HCT116 (cell line): ENCODE results near the gene C22orf39. TPM values are rescaled to one million over a fixed set of nuclear protein-coding genes. Genes with fewer than 3 reads are reported as not detected.

Experiments
- ATAC-seq: fragments of 200-7000 bp; cut with Tn5 transposase; 2 replicates; pipeline ENCODE4 v1.9.1; 2020; ENCODE audit warnings: mild to moderate bottlenecking, moderate library complexity
- BruUV-seq: library from RNA; stranded (reverse); fragments of 400-500 nt; replicated peaks from 2 replicates; lab custom pipeline; 2021; lab: Mats Ljungman, UMichigan
- CTCF ChIA-PET: fragments of 300-600 bp; sonication (Branson Sonifier 250); formaldehyde crosslinking; loops from one replicate; lab custom pipeline; 2021; ENCODE audit warnings: antibody characterized with exemption; lab: Charles Lee
- POLR2A ChIA-PET: fragments of 300-600, 350-600 bp; sonication (Branson Sonifier 250); formaldehyde crosslinking; loops from one replicate; lab custom pipeline; 2021; ENCODE audit warnings: antibody characterized with exemption; lab: Charles Lee
- RAD21 ChIA-PET, 2 experiments: fragments of 300-600 bp; sonication (Branson Sonifier 250); formaldehyde crosslinking; loops; one replicate each; lab custom pipeline; 2023; ENCODE audit warnings: low total read pairs in 2 of 2; ENCODE audit not compliant: uncharacterized antibody in 2 of 2, unreplicated experiment in 2 of 2, low non-redundant PET in 1 of 2; lab: Charles Lee
- DNase-seq: peaks from one replicate; pipeline ENCODE4 v3.0.0-alpha.2; 2010; ENCODE audit warnings: low read depth, low spot score
- H2AFZ ChIP-seq: fragments of 200-600 bp; shearing (Covaris generic), sonication (generic); 2 replicates; pipeline ENCODE4 v1.6.1; 2017; ENCODE audit warnings: low read depth, mixed run types, mixed read lengths, antibody characterized with exemption, low read length; ENCODE audit not compliant: poor library complexity, severe bottlenecking
- H3K27ac ChIP-seq: 2 replicates; pipeline ENCODE4 v1.5.1; 2012; ENCODE audit warnings: low read depth, low read length
- H3K27me3 ChIP-seq: fragments of 200-600 bp; sonication (generic); 2 replicates; pipeline ENCODE4 v1.6.1; 2016; ENCODE audit warnings: mixed run types, low read length, mixed read lengths; ENCODE audit not compliant: insufficient read depth
- H3K36me3 ChIP-seq, 2 experiments: fragments of 200-500 bp in 1 of 2; fragments of 200-600 bp in 1 of 2; sonication (Bioruptor generic) in 1 of 2; sonication (generic) in 1 of 2; 2 replicates each; pipeline versions ENCODE4 v1.5.1 to v1.6.1; 2014 to 2016; ENCODE audit warnings: low read length in 2 of 2, inconsistent platforms in 1 of 2, mixed read lengths in 1 of 2, mixed run types in 1 of 2; ENCODE audit not compliant: insufficient read depth in 2 of 2, control insufficient read depth in 1 of 2
- H3K4me1 ChIP-seq, 2 experiments: fragments of 200-600 bp in 1 of 2; sonication (generic) in 1 of 2; 2 replicates each; pipeline versions ENCODE4 v1.5.1 to v1.6.1; 2012 to 2017; ENCODE audit warnings: low read length in 2 of 2, inconsistent platforms in 1 of 2, mild to moderate bottlenecking in 1 of 2, mixed read lengths in 1 of 2, mixed run types in 1 of 2, moderate library complexity in 1 of 2; ENCODE audit not compliant: insufficient read depth in 2 of 2, control insufficient read depth in 1 of 2
- H3K4me2 ChIP-seq: fragments of 200-600 bp; sonication (generic); 2 replicates; pipeline ENCODE4 v1.6.1; 2017; ENCODE audit warnings: mixed run types, low read length, mixed read lengths
- H3K4me3 ChIP-seq, 2 experiments: fragments of 200-600 bp in 1 of 2; sonication (generic) in 1 of 2; replicated peaks in 1 of 2; 2 replicates each; pipeline ENCODE4 v1.5.1; 2011 to 2016; ENCODE audit warnings: low read length in 2 of 2, control low read depth in 1 of 2, low read depth in 1 of 2, mild to moderate bottlenecking in 1 of 2, mixed read lengths in 1 of 2, mixed run types in 1 of 2
- H3K79me2 ChIP-seq: fragments of 200-600 bp; sonication (generic); 2 replicates; pipeline ENCODE4 v1.6.1; 2017; ENCODE audit warnings: mild to moderate bottlenecking, mixed run types, low read length, moderate library complexity, mixed read lengths; ENCODE audit not compliant: insufficient read depth
- H3K9ac ChIP-seq: fragments of 200-600 bp; sonication (generic); 2 replicates; pipeline ENCODE4 v1.6.1; 2016; ENCODE audit warnings: low read length, mixed read lengths
- H3K9me2 ChIP-seq: fragments of 200-600 bp; sonication (generic), shearing (Covaris generic); 2 replicates; pipeline ENCODE4 v1.6.1; 2017; ENCODE audit warnings: mixed run types, mild to moderate bottlenecking, moderate library complexity; ENCODE audit not compliant: insufficient read depth
- H3K9me3 ChIP-seq, 2 experiments: fragments of 200-500 bp in 1 of 2; fragments of 200-600 bp in 1 of 2; sonication (Bioruptor generic) in 1 of 2; sonication (generic) in 1 of 2; 2 replicates each; pipeline ENCODE4 v1.6.1; 2014 to 2017; ENCODE audit warnings: low read length in 2 of 2, mixed read lengths in 2 of 2, inconsistent platforms in 1 of 2, low read depth in 1 of 2, mild to moderate bottlenecking in 1 of 2, mixed run types in 1 of 2, moderate library complexity in 1 of 2; ENCODE audit not compliant: control insufficient read depth in 1 of 2, insufficient read depth in 1 of 2
- H4K20me1 ChIP-seq: fragments of 200-600 bp; sonication (generic), shearing (Covaris generic); 2 replicates; pipeline ENCODE4 v1.6.1; 2017; ENCODE audit warnings: mixed run types, mild to moderate bottlenecking, moderate library complexity; ENCODE audit not compliant: insufficient read depth
- ATF3 ChIP-seq: IDR thresholded peaks from 2 replicates; pipeline ENCODE4 v1.6.1; 2012
- CEBPB ChIP-seq: IDR thresholded peaks from 2 replicates; pipeline ENCODE4 v1.6.1; 2012; ENCODE audit warnings: low read depth
- ELF1 ChIP-seq: IDR thresholded peaks from 2 replicates; pipeline ENCODE4 v1.6.1; 2012; ENCODE audit warnings: low read depth, borderline replicate concordance
- EZH2phosphoT487 ChIP-seq: fragments of 200-600 bp; IDR thresholded peaks from 2 replicates; pipeline ENCODE4 v1.6.1; 2018; ENCODE audit warnings: antibody characterized with exemption, borderline replicate concordance
- POLR2A ChIP-seq: IDR thresholded peaks from 2 replicates; pipeline ENCODE4 v1.7.0; 2011; ENCODE audit warnings: borderline replicate concordance; ENCODE audit not compliant: insufficient read depth, insufficient read length; ENCODE audit errors: extremely low read depth
- POLR2AphosphoS5 ChIP-seq: IDR thresholded peaks from 2 replicates; pipeline ENCODE4 v1.6.1; 2011; ENCODE audit warnings: mild to moderate bottlenecking, low read depth, low read length, moderate library complexity
- REST ChIP-seq: IDR thresholded peaks from 2 replicates; pipeline ENCODE4 v1.6.1; 2012; ENCODE audit warnings: low read depth
- SP1 ChIP-seq: IDR thresholded peaks from 2 replicates; pipeline ENCODE4 v1.6.1; 2012; ENCODE audit warnings: low read depth
- SRF ChIP-seq: IDR thresholded peaks from 2 replicates; pipeline ENCODE4 v1.6.1; 2012; ENCODE audit warnings: low read depth
- ZBTB33 ChIP-seq: IDR thresholded peaks from 2 replicates; pipeline ENCODE4 v1.6.1; 2011; ENCODE audit warnings: mild to moderate bottlenecking, low read length, moderate library complexity; ENCODE audit not compliant: insufficient replicate concordance; ENCODE audit errors: extremely low read depth
- ZFX ChIP-seq: fragments of 450-650 bp; IDR thresholded peaks from 2 replicates; pipeline ENCODE4 v1.6.1; 2017
- ZNF274 ChIP-seq: fragments of 200-500 bp; sonication (Bioruptor generic); IDR thresholded peaks from 2 replicates; pipeline ENCODE4 v1.6.1; 2014; ENCODE audit warnings: mild to moderate bottlenecking, low read depth, low read length, inconsistent platforms
- intact Hi-C: fragments of 100-400 bp; cut with micrococcal nuclease; formaldehyde crosslinking; loops from 2 replicates; pipeline ENCODE4 v1.10.0; 2022
- total RNA-seq: library from RNA; stranded (reverse); gene quantifications from one replicate; pipeline ENCODE4 v1.2.1, GENCODE V29; 2021; ENCODE audit not compliant: unreplicated experiment

Gene C22orf39
- total RNA-seq, 1 experiment from 2014 or later, result 17.7 TPM

GRCh38 chr22:19494676-19495173, 47.2 kb upstream of the C22orf39 start:
- H4K20me1 ChIP-seq, result no peaks in the 10 kb centered on the region
- H3K27ac ChIP-seq, result no peak overlapping the region
- H3K36me3 ChIP-seq, result peaks cover 5 to 20% of the 10 kb centered on the region in 2 experiments; a peak in 3 of 4 replicates
- H3K79me2 ChIP-seq, result peaks cover 23% of the 10 kb centered on the region
- H3K4me1 ChIP-seq, result no peaks in the 10 kb centered on the region
- ATAC-seq (no peak), DNase-seq (no peak)
- H3K27me3 ChIP-seq, result no peaks in the 10 kb centered on the region
- H3K4me3 ChIP-seq, result no peak overlapping the region
- H2AFZ ChIP-seq, result no peak overlapping the region
- H3K9me2 ChIP-seq, result no peaks in the 10 kb centered on the region
- no peaks in the 10 kb centered on the region for H3K9me3 ChIP-seq
- RAD21 ChIA-PET, result no interaction called here
- TF ChIP-seq POLR2AphosphoS5 (no peak), CEBPB (no peak)
- no TSS peak for BruUV-seq
- POLR2A ChIA-PET, result no interaction called here
- CTCF ChIA-PET, result no interaction called here
- no peak overlapping the region for H3K9ac ChIP-seq
- intact Hi-C loops, result no loop called here
- no peak overlapping the region for H3K4me2 ChIP-seq

GRCh38 chr22:19494001-19494560, 46.6 kb upstream of the C22orf39 start:
- intact Hi-C loops, result no loop called here
- H3K9me3 ChIP-seq, result no peaks in the 10 kb centered on the region
- no peaks in the 10 kb centered on the region for H3K27me3 ChIP-seq
- no peak overlapping the region for H3K4me2 ChIP-seq
- no peak overlapping the region for H2AFZ ChIP-seq
- no peak for ATAC-seq
- ChIA-PET RAD21 (no interaction called here), CTCF (no interaction called here), POLR2A (interaction anchor here (1.0 kb wide), 1 partner anchor 14 kb away, joined by 3 read pairs; the partner anchor contains the start of gene CDC45)
- no peak for DNase-seq
- TF ChIP-seq POLR2AphosphoS5 (no peak), SRF (no peak), EZH2phosphoT487 (no peak), SP1 (no peak), ZBTB33 (no peak), POLR2A (no peak), ELF1 (no peak), REST (no peak), ATF3 (no peak), ZFX (no peak), CEBPB (no peak), ZNF274 (no peak)
- no peak overlapping the region for H3K9ac ChIP-seq
- BruUV-seq, result no TSS peak
- peaks cover 0 to 4% of the 10 kb centered on the region in 2 experiments; a peak in 2 of 4 replicates for H3K4me1 ChIP-seq
- no peaks in the 10 kb centered on the region for H4K20me1 ChIP-seq
- H3K36me3 ChIP-seq, result peaks cover 5 to 23% of the 10 kb centered on the region in 2 experiments; a peak in 3 of 4 replicates
- H3K4me3 ChIP-seq, result no peak overlapping the region
- H3K79me2 ChIP-seq, result peaks cover 29% of the 10 kb centered on the region
- no peaks in the 10 kb centered on the region for H3K9me2 ChIP-seq
- no peak overlapping the region for H3K27ac ChIP-seq
